ENCODE data around the gene PCDHB13.
"Not testable (repeated sequence)": the region's sequence is repeated elsewhere in the genome, so short reads cannot be mapped to it uniquely, and the experiment has no call there.

DNA sequence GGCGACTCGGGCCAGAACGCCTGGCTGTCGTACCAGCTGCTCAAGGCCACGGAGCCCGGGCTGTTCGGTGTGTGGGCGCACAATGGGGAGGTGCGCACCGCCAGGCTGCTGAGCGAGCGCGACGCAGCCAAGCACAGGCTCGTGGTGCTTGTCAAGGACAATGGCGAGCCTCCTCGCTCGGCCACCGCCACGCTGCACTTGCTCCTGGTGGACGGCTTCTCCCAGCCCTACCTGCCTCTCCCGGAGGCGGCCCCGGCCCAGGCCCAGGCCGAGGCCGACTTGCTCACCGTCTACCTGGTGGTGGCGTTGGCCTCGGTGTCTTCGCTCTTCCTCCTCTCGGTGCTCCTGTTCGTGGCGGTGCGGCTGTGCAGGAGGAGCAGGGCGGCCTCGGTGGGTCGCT, 19.4 kb upstream of the PCDHB13 start:
- not testable (repeated sequence) for TF ChIP-seq EZH2 (IDR thresholded peaks at IDR 0.05); POLR2AphosphoS5 (IDR thresholded peaks at IDR 0.05; ENCODE audit: borderline replicate concordance, low read depth, low read length)
